ENCODE measurements around the gene KCTD17. TPM values are rescaled to one million over a fixed set of nuclear protein-coding genes. Genes with fewer than 3 reads are reported as not detected.
A peak's percentile ranks its signal among the peaks of the same experiment; 100 is the strongest.

Gene KCTD17
- total and polyA plus RNA-seq, 2 of the 13 experiments (the other 11 are each of a cell fraction or from before 2014, with no cell fraction given), result 5.3 to 11.7 TPM

- TF ChIP-seq E2F5 (CRISPR knock-in tag; conservative IDR thresholded peaks at IDR 0.05) (no peak), IKZF1 (IDR thresholded peaks at IDR 0.05) (no peak), PAX8 (CRISPR knock-in tag; IDR thresholded peaks at IDR 0.05; ENCODE audit: borderline replicate concordance) (no peak), NR0B2 (CRISPR knock-in tag; IDR thresholded peaks at IDR 0.05) (peak; percentile 71; the same call in 1 of the 2 replicates), ZNF660 (CRISPR knock-in tag; IDR thresholded peaks at IDR 0.05; ENCODE audit: borderline replicate concordance, low read depth) (no peak), ARID4A (CRISPR knock-in tag; IDR thresholded peaks at IDR 0.05; ENCODE audit: borderline replicate concordance) (no peak), GTF3A (CRISPR knock-in tag; conservative IDR thresholded peaks at IDR 0.05) (no peak), THRA (CRISPR knock-in tag; IDR thresholded peaks at IDR 0.05; ENCODE audit: borderline replicate concordance) (peak; percentile 71), PPARG (CRISPR knock-in tag; conservative IDR thresholded peaks at IDR 0.05) (no peak), ZNF280D (CRISPR knock-in tag; IDR thresholded peaks at IDR 0.05) (peak; percentile 71; the same call in 1 of the 2 replicates), ZSCAN12 (CRISPR knock-in tag; IDR thresholded peaks at IDR 0.05) (no peak), SMYD3 (CRISPR knock-in tag; IDR thresholded peaks at IDR 0.05) (no peak), HNRNPH1 (optimal IDR thresholded peaks at IDR 0.05; ENCODE audit: low read depth, low read length) (no peak), SP2 (CRISPR knock-in tag; IDR thresholded peaks at IDR 0.05) (0 out of 2 replicates have a peak, but pooled peaks have one; percentile 38), SP4 (CRISPR knock-in tag; IDR thresholded peaks at IDR 0.05) (peak; percentile 59; the same call in 1 of the 2 replicates), TCF7 (IDR thresholded peaks at IDR 0.05; ENCODE audit: low read depth) (no peak), RFXAP (CRISPR knock-in tag; IDR thresholded peaks at IDR 0.05; ENCODE audit: borderline replicate concordance) (no peak), NCOA5 (CRISPR knock-in tag; IDR thresholded peaks at IDR 0.05) (no peak), DMAP1 (CRISPR knock-in tag; IDR thresholded peaks at IDR 0.05) (peak; percentile 55; the same call in 1 of the 2 replicates), KLF11 (CRISPR knock-in tag; IDR thresholded peaks at IDR 0.05) (no peak)
These were observed 7.6 kb upstream of the KCTD17 start (continued) for GRCh38 chr22:37043828-37044538.
